Mononuclear cell (primary cell): ENCODE results near the gene PF4V1. TPM values are rescaled to one million over a fixed set of nuclear protein-coding genes. Genes with fewer than 3 reads are reported as not detected.
A peak's percentile ranks its signal among the peaks of the same experiment; 100 is the strongest.

Experiments
- H3K27me3 ChIP-seq: 2 replicates; pipeline ENCODE4 v1.6.0; 2011; ENCODE audit warnings: low read length, control low read depth; ENCODE audit not compliant: insufficient read depth
- H3K4me1 ChIP-seq: 2 replicates; pipeline ENCODE4 v1.5.1; 2011; ENCODE audit warnings: mild to moderate bottlenecking, low read length, control low read depth; ENCODE audit not compliant: insufficient read depth
- H3K4me3 ChIP-seq: 2 replicates; pipeline ENCODE4 v1.5.1; 2011; ENCODE audit warnings: mild to moderate bottlenecking, low read length, moderate library complexity
- H3K9me3 ChIP-seq: 2 replicates; pipeline ENCODE4 v1.5.1; 2011; ENCODE audit warnings: low read depth, mild to moderate bottlenecking, control low read depth, low read length
- total RNA-seq: library from RNA; depleted of rRNA; stranded (reverse); fragments of >200 nt; gene quantifications from one replicate; pipeline ENCODE4 v1.2.3, GENCODE V29; 2012

The PF4V1 gene
- total RNA-seq = 17.6 TPM

GRCh38 chr4:73853246-73853704 is at the start of gene PF4V1:
PF4V1 (plus strand) TSS chr4:73853296; CDS start chr4:73853363, 67 bp downstream.
- H3K4me3 ChIP-seq = no peak within 1 kb of the TSS
- no peaks in the 10 kb centered on the region for H3K27me3 ChIP-seq
- peaks cover 8% of the 10 kb centered on the region for H3K4me1 ChIP-seq
- no peaks in the 10 kb centered on the region for H3K9me3 ChIP-seq

- H3K27me3 ChIP-seq = no peaks in the 10 kb centered on the region
- H3K4me1 ChIP-seq = peaks cover 5% of the 10 kb centered on the region
These were observed 42.9 kb upstream of the PF4V1 start for GRCh38 chr4:73810191-73810590.

GRCh38 chr4:73811841-73812240 is 41.3 kb upstream of the PF4V1 start:
- no peaks in the 10 kb centered on the region for H3K9me3 ChIP-seq

More at GRCh38 chr4:73810191-73810590, 42.9 kb upstream of the PF4V1 start:
- H3K9me3 ChIP-seq = no peaks in the 10 kb centered on the region
- H3K4me3 ChIP-seq = no peak overlapping the region

GRCh38 chr4:73814679-73815078 is 38.4 kb upstream of the PF4V1 start:
- no peak overlapping the region for H3K4me3 ChIP-seq
- no peaks in the 10 kb centered on the region for H3K9me3 ChIP-seq
- no peaks in the 10 kb centered on the region for H3K27me3 ChIP-seq

More at GRCh38 chr4:73811841-73812240, 41.3 kb upstream of the PF4V1 start:
- Histone ChIP-seq H3K4me3 (no peak overlapping the region), H3K27me3 (no peaks in the 10 kb centered on the region), H3K4me1 (peaks cover 5% of the 10 kb centered on the region)

GRCh38 chr4:73815145-73815544 is 38.0 kb upstream of the PF4V1 start:
- Histone ChIP-seq H3K4me3 (no peak overlapping the region), H3K27me3 (no peaks in the 10 kb centered on the region), H3K4me1 (peaks cover 5% of the 10 kb centered on the region), H3K9me3 (no peaks in the 10 kb centered on the region)

More at GRCh38 chr4:73814679-73815078, 38.4 kb upstream of the PF4V1 start:
- H3K4me1 ChIP-seq = peaks cover 5% of the 10 kb centered on the region

GRCh38 chr4:73816814-73817213 is 36.3 kb upstream of the PF4V1 start:
- Histone ChIP-seq H3K9me3 (no peaks in the 10 kb centered on the region), H3K4me1 (peaks cover 5% of the 10 kb centered on the region), H3K4me3 (no peak overlapping the region), H3K27me3 (no peaks in the 10 kb centered on the region)

GRCh38 chr4:73817341-73817740 is 35.8 kb upstream of the PF4V1 start:
- Histone ChIP-seq H3K4me3 (no peak overlapping the region), H3K9me3 (no peaks in the 10 kb centered on the region), H3K4me1 (peaks cover 5% of the 10 kb centered on the region), H3K27me3 (no peaks in the 10 kb centered on the region)

GRCh38 chr4:73821325-73821724 is 31.8 kb upstream of the PF4V1 start:
- Histone ChIP-seq H3K4me1 (peaks cover 5% of the 10 kb centered on the region), H3K27me3 (no peaks in the 10 kb centered on the region), H3K9me3 (no peaks in the 10 kb centered on the region), H3K4me3 (no peak overlapping the region)

- Histone ChIP-seq H3K27me3 (no peaks in the 10 kb centered on the region), H3K4me1 (peaks cover 5% of the 10 kb centered on the region), H3K4me3 (no peak overlapping the region), H3K9me3 (no peaks in the 10 kb centered on the region)
These were observed 30.7 kb upstream of the PF4V1 start for GRCh38 chr4:73822389-73822788.

- Histone ChIP-seq H3K9me3 (no peaks in the 10 kb centered on the region), H3K4me1 (peaks cover 5% of the 10 kb centered on the region), H3K27me3 (no peaks in the 10 kb centered on the region), H3K4me3 (no peak overlapping the region)
These were observed 30.1 kb upstream of the PF4V1 start for GRCh38 chr4:73822812-73823504.

GRCh38 chr4:73823760-73824159 is 29.3 kb upstream of the PF4V1 start:
- no peaks in the 10 kb centered on the region for H3K27me3 ChIP-seq
- H3K4me3 ChIP-seq = no peak overlapping the region
- peaks cover 5% of the 10 kb centered on the region for H3K4me1 ChIP-seq
- no peaks in the 10 kb centered on the region for H3K9me3 ChIP-seq

- Histone ChIP-seq H3K27me3 (no peaks in the 10 kb centered on the region), H3K9me3 (no peaks in the 10 kb centered on the region), H3K4me1 (peaks cover 4% of the 10 kb centered on the region), H3K4me3 (no peak overlapping the region)
These were observed 24.1 kb upstream of the PF4V1 start for GRCh38 chr4:73828956-73829355.

- Histone ChIP-seq H3K27me3 (no peaks in the 10 kb centered on the region), H3K4me1 (peaks cover 6% of the 10 kb centered on the region), H3K4me3 (no peak overlapping the region), H3K9me3 (no peaks in the 10 kb centered on the region)
These were observed 21.5 kb upstream of the PF4V1 start for GRCh38 chr4:73831569-73831968.

- Histone ChIP-seq H3K27me3 (peaks cover 7% of the 10 kb centered on the region), H3K4me1 (peaks cover 12% of the 10 kb centered on the region), H3K4me3 (no peak overlapping the region), H3K9me3 (no peaks in the 10 kb centered on the region)
These were observed 20.4 kb upstream of the PF4V1 start for GRCh38 chr4:73832651-73833237.

GRCh38 chr4:73836373-73837279 is 16.5 kb upstream of the PF4V1 start, which contains the start of gene CXCL6:
CXCL6 (plus strand) TSS chr4:73836678; CDS start chr4:73836751, 73 bp downstream.
- Histone ChIP-seq H3K27me3 (peaks cover 7% of the 10 kb centered on the region), H3K9me3 (no peaks in the 10 kb centered on the region), H3K4me1 (peaks cover 8% of the 10 kb centered on the region), H3K4me3 (peak within 1 kb of the TSS; percentile 26)
